ENCODE measurements around the gene INTS15.

The INTS15 gene

DNA sequence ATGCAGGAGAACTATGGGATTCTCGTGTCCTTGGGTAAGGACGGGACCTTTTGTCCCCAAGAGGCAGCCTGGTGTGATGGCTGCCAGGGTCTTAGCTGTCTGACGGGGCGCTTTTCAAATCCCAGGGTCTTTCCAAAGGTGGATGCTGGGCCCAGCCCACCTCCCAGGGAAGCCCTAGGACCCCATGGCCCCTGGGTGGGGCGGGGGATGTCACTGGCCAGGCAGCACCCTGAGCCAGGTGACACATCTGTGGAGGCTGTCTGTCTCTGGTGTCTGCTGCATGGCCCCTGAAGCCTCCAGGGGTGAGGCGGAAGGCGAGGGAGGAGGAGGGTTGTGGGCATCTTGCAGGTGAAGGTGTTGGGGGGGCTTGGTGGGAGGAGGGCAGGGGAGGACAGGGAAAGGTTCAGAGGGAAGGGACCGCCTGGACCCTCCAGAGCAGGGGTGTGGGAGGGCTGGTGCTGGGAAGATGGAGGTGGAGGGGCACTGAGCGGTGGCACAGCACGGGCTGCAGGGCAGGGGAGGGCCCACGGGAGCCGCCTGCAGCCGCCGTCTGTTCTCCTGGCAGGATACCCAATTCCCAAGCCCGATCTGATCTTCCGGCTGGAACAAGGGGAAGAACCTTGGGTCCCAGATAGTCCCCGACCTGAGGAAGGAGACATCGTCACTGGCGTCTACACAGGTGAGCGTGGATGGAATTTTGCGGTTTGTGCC lies 54.2 kb downstream of the INTS15 start:
- DNase-seq = no peak

DNA sequence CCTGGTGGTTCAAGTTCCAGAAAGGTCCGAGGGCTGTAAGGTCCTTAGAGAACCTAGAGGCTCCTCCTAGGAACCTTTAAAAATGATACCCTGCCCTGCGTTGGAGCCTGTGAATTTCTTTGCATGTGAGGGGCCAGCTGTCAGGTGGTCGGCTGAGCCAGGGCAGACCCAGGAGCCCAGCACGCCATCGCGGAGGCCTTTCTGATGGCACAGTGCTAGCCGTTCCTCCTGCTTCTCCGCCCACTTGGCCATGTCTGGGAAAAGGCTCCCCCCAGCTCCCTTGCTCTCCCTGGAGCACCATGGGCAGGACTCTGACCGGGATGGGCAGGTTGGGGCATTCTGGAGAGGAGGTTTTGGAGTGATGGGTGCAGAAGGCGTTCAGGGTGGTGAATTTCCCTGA lies 54.9 kb downstream of the INTS15 start:
- no peak for DNase-seq

DNA sequence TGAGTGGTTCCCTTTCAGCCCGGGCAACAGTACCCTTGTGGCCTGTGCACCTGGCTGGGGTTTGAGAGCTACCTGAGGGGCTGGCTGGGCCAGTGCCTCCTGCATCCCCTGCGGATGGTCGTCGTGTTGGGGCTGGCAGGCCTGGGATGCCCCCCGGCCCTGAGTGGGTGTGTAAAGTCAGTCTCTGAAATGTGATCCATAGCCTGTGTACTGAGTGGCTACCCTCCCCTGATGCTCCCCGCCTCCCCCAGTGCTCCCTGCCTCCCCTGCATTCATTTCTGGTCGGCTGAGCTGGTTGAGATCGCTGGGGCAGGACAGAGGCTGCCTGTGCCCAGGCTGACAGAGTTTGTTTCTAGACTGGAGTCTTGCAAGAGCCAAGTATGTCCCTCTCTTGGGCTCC lies 56.6 kb downstream of the INTS15 start:
- no peak for DNase-seq

DNA sequence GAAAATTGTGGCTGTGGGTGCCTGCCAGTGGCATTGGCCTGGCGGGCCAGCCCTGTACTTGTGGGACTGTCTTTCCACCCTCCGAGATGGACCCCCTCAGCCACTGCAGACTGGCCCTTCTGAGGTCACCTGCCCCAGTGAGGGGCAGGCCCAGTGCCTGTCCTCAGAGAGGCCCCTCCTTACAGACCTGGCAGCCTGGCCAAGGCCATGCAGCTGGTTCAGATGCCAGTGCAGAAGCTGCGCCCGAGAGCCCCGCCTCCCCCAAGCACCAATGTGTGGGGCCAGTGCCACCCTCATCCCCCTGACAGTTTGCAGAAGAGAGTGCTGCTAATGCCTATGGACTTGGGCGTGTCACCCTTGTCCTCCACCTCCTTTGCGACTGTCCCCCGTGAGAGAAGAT lies 57.3 kb downstream of the INTS15 start:
- no peak for DNase-seq

DNA sequence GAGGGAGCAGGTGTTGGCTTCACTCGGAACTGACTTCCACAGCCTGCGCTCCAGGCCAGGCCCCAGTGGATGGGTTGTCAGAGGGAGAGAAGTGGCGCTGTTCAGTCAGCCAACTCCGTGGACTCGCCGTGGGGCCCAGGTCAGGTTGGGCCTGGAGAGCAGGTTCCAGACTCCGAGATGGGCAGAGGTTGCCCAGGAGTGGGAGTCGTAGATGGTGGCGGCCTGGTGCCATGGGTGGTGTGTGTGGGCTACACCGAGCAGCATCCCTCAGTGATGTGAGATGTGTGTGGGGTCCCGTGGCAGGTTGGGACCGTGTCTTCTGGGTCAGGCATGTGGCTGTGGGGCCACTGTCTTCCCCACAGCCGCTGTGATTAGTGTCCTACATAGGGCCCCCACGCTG lies 57.7 kb downstream of the INTS15 start:
- no peak for DNase-seq

DNA sequence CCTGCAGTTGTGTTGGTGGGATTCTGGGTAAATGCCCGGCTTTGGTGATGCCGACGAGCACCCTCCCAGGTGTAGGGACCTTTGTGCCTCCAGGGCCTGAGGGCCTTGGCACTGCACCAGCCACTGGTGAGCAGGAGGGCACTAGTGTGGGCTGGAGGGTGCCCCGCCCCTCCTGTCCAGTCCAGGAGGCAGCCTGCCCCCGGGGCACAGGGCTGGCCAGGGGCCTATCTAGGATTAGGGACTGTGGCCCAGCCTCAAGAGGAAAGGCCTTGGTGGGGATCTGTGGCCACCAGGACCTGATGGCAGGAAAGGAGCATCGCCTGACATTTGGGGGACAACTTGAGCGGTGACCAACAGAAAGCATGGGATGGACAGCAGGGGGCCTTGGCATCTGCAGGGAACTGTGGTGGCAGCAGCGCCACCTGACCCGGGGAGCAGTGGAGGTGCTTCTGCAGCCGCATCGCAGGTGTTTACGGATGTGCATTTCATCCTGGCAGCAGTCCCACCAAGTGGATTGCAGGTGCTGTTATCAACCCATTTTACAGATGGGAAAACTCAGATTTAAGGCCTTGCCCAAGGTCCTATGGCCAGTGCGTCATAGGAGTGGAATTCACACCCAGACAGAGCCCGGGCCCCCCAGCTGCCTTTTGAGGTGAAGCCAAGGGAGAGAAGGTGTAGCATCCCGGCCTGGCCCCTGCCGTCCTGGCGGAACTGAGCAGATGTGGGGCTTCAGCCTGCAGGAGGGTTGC lies 58.4 kb downstream of the INTS15 start:
- DNase-seq = no peak

DNA sequence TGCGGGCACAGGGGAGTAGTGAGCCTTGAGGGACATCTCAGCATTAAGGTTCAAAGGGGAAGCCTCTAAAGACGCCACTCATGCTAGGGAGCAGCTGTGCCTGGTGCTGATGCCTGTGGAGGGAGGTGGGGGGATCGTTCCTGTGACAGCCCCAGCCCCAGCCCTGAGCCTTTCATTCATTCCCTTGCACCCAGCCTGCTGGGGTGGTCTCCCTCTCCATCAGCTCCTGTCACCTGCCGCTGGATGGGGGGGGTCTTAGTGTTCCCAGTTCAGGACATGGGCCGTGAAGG lies 58.9 kb downstream of the INTS15 start:
- no peak for DNase-seq

DNA sequence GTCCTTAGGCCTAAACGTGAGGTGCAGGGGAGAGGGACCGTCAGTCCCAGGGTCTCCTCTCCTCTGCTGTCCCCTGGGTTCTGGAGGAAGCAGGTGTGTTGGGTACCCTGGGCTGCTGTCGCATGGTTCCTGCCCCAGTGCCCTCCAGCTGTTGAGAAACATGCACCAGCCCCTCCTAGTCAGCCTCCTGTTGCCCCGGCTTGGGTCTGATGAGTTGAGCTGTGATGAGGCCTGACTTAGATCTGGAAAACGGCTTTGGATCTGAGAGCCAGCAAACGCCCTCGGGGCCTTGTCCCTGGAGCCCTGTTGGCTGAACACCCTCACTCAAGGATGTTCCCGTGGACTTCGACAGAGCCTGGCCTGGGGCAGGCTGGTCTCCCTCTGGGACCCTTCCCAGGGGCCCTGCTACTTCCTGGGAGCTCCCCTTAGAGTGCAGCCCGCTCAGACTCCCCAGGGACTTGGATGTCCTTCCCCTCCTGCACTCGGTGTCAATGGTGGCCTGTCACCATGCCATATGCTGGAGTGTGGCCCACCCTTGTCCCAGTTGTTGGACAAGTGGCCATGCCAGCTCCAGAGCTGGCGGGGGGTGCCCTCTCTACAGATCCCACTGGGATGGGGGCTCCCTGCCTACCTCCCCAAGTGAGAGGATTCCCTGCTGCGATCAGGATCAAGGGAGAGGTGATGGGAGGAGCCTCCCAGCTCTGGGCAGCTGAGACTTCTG lies 59.6 kb downstream of the INTS15 start:
- no peak for DNase-seq

DNA sequence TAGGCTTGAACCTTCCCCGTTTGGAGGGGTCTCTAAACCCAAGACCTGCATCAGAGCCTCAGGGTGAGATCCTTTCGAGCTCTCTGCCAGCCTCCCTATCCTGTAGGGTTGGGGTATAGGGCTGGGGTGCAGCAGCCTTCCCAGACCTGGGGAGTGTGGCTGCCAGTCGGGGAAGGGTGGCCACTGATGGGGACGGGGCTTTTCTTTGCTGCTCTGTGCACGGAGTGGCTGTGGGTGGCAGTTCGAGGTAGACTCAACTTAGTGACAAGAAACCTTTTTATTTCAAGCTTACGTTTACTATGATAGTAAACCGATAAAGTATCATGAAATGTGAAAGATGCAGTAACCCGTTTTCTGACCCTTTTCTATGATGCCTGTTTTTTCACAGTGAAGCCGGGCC lies 60.3 kb downstream of the INTS15 start:
- no peak for DNase-seq

DNA sequence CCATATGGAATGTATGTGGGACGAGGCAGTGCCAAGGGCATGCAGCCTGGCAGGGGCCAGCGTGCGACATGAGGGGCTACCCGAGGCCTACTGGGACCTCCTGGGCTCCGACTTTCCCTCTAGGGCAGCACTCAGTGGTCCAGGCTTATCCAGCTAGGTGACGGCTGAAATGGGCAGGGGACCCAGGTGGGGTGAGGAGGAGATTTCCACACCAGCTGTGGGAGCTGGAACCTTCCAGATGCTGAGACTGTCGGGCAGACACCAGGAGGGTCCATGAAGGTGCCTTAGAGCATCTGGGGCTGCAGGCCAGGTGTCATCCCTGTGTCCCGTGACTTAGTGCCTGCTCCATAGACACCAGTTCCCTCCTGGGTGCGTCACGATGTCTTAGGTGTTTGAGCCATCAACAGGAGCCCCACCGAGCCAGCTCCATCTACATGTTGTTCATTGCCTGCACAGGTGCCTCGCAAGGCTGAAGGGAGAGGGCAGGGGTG lies 60.7 kb downstream of the INTS15 start:
- no peak for DNase-seq

DNA sequence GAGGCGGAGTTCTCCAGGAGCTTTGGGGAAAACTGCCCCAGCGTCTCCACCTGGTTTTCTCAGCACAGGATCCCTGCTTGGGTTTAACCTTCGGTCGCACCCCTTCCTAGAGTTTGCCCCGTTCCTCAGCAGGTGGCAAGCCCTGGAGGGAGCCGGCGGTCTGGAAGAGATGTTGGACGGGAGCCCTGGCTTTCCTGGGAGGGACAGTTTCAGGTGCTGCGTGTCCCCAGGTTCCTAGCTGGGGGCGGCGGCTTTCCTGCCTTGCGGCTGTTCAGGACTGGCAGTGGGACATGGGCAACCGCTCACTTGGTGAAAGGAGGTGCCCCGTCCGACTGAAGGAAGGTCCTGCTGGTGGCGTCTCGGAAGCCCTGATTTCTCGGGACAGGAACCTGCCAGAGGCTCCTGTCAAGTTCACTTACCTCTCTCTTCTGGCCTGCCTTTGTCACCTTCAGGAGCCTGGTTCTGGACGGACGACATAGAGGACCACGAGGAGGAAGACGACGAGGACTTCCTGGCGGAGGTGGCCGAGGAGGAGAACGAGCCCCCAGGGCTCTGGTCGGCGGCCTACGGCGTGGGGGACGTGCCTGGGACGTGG lies 62.1 kb downstream of the INTS15 start:
- DNase-seq = no peak

DNA sequence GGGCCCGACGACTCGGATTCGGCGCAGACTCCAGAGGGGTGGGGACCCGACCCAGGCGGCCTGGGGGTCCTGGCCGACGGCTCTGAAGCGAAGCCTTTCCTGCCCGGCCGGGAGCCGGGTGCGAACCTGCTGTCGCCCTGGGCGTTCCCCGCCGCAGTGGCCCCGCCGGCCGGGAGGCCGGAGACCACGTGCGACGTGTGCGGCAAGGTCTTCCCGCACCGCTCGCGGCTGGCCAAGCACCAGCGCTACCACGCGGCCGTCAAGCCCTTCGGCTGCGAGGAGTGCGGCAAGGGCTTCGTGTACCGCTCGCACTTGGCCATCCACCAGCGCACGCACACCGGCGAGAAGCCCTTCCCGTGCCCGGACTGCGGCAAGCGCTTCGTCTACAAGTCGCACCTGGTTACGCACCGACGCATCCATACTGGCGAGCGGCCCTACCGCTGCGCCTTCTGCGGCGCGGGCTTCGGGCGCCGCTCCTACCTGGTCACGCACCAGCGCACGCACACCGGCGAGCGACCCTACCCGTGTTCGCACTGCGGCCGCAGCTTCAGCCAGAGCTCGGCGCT lies 62.7 kb downstream of the INTS15 start:
- no peak for DNase-seq

DNA sequence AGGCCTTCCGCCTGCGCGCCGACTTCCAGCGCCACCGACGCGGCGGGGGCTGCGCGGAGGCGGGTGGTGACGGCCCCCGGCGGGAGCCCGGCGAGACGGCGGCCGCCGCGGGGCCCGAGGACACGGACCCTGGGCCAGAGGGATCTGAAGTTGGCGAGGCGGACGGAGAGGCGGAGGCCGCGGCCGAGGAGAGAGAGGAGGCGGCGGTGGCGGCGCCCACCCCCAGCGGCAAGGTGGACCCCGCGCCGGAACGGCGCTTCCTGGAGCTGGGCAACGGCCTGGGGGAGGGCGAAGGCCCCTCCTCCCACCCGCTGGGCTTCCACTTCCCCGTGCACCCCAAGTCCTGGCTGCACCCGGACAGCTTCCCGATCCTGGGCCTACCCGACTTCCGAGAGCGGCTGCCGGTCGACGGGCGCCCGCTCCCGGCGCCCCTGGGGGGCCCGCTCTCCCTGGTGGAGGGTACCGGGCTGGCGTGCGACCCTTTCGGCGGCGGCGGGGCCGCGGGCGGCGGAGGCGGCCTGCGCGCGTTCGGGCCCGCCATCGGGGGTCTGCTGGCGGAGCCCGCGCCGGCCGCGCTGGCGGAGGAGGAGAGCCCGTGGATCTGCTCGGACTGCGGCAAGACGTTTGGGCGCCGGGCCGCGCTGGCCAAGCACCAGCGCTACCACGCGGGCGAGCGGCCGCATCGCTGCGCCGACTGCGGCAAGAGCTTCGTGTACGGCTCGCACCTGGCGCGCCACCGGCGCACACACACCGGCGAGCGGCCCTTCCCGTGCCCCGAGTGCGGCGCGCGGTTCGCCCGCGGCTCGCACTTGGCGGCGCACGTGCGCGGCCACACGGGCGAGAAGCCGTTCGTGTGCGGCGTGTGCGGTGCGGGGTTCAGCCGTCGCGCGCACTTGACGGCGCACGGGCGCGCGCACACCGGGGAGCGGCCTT lies 63.5 kb downstream of the INTS15 start:
- no peak for DNase-seq

DNA sequence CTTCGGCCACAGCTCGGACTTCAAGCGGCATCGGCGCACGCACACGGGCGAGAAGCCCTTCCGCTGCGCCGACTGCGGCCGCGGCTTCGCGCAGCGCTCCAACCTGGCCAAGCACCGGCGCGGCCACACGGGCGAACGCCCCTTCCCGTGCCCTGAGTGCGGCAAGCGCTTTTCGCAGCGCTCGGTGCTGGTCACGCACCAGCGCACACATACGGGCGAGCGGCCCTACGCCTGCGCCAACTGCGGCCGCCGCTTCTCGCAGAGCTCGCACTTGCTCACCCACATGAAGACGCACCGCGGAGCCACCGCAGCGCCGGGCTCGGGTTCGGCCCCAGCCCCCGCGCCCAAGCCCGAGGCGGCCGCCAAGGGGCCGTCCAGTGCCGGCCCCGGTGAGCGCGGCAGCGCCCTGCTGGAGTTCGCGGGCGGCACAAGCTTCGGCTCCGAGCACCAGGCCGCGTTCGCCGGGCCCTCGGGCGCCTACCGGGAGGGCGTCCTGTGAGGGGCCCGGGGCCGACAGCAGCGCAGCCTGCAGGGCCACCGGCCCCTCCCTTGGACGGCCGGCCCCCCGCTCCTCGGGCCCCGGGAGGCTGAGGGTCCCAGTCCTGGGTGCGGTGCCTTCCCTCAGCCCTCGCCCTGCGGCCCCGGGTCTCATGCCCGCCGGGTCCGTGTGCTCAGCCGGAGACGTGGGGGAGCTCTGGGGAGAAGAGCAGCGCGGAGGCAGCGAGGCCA lies 64.5 kb downstream of the INTS15 start:
- no peak for DNase-seq

DNA sequence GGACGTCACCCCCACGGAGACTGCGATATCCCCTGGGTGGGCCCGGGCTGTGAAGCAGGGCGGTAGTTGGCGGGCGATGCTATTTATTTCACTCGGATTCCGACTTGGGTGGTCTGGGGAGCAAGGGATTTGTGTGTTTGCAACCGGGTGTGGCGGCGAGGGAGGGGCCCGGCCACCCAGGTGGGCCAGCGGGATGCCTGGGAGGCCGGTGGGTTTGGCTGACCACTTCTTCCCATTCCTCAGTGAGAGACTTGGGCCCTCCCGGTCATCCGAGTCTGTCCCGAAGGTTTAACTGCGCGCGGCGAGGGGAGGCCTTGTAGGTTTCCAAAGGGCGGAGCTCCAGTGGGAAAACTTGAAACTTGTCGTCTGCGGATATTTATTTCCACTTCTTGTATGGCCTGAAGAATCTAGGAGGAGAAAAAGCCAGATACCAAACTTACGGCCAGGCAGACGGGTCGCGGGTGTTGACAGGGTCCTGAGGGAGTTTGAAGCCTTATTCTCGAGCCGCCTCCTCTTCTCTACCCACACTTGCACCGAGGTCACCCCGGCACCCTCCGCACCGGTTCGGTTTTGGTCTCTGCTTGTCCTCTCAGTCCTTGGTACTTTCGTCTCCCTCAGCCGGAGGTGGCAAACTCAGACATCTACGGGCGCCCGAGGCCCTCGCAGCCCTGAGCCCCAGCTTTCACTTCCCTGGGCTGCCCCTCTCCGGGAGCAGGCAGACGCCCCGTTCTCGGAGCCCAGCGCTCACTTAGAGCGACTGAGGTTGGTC lies 65.2 kb downstream of the INTS15 start:
- DNase-seq = no peak

DNA sequence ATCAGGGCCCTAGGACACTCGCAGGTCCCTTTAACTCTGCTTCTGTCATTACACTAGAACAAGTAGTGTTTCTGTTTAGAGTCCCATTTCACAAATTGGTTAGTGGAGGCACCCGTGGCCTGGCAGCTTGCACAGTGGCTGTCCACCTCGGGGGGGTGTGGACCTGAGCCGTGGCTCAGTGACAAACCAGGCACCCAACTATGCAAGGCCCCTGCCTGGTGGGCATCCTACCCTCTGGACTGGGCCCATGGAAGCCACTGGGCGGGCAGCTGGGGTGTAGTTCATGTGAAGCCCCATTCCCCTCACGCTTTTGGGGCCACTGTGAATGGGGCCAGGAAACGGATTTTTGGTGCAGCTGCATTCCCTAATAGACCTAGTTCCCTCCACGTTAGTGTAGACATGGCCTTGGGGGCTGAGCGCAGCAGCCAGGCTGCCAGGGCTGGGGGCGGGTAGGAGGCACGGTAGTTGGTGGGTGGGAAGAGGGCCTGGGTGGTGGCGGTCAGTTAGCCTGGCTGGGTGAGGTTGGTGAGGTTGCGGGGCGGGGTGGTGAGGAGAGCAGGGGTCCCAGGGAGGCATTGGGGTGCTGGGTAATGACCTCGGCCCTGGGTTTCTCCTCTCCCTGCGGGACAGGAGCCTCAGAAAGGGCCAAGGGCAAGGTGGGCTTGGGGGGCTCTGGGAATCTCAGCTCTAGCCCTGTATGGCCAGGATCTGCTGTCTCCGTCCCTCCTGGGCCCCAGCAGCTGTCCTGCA lies 66.0 kb downstream of the INTS15 start:
- DNase-seq = no peak

DNA sequence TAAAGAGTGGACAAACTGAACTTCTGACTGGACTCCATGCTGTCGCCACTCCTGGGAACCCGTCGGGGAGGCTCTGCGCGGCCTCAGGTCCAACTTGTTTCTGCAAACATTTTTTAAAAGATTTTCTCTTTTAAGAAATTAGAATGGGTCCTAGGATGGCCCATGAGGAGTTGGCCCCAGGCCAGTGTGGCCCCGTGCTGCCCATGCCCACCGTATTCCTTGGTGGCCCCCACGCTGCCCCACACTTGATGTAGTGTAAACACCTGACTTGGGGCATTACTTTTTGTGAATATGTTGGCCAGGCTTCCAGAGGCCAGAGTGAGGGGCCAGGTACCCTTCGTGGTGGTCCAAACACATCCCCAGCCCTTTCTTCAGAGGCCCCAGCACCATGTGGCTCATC lies 66.6 kb downstream of the INTS15 start:
- DNase-seq = no peak

Measured in T-helper 9 cell (primary cell).